IMR-90 (cell line): ENCODE measurements around the gene DNAH17. TPM values are rescaled to one million over a fixed set of nuclear protein-coding genes. Genes with fewer than 3 reads are reported as not detected.

Source experiments
- ATAC-seq: fragments of 200-7000 bp; cut with Tn5 transposase; 2 replicates; pipeline ENCODE4 v1.9.1; 2020; ENCODE audit warnings: low read depth, mild to moderate bottlenecking, moderate library complexity
- BruUV-seq: library from RNA; stranded (reverse); fragments of 400-500 nt; replicated peaks from 2 replicates; lab custom pipeline; 2021; lab: Mats Ljungman, UMichigan
- CTCF ChIA-PET: fragments of 300-600 bp; formaldehyde crosslinking; extraction: SDS; loops from one replicate; lab custom pipeline; 2021; ENCODE audit warnings: antibody characterized with exemption; lab: Yijun Ruan, JAX
- POLR2A ChIA-PET: fragments of 300-600 bp; sonication (Branson Sonifier 250); formaldehyde crosslinking; loops from one replicate; lab custom pipeline; 2022; ENCODE audit warnings: antibody characterized with exemption; ENCODE audit not compliant: unreplicated experiment; lab: Charles Lee
- DNase-seq: peaks from one replicate; pipeline ENCODE4 v3.0.0; 2013
- H2AFZ ChIP-seq: replicated peaks from 2 replicates; pipeline ENCODE3; 2013; ENCODE audit warnings: low read length, mild to moderate bottlenecking; ENCODE audit not compliant: poor library complexity
- H2AK5ac ChIP-seq: 2 replicates; pipeline ENCODE4 v1.6.1; 2013; ENCODE audit warnings: low read depth, low read length, inconsistent platforms
- H2AK9ac ChIP-seq: replicated peaks from 2 replicates; pipeline ENCODE3; 2013; ENCODE audit warnings: mild to moderate bottlenecking, low read depth, low read length, moderate library complexity; ENCODE audit not compliant: poor library complexity
- H2BK120ac ChIP-seq: 2 replicates; pipeline ENCODE4 v1.6.1; 2013; ENCODE audit warnings: low read depth, low read length, inconsistent platforms
- H2BK15ac ChIP-seq: 3 replicates; pipeline ENCODE4 v1.6.1; 2013; ENCODE audit warnings: low read depth, low read length, inconsistent platforms
- H2BK20ac ChIP-seq: 2 replicates; pipeline ENCODE4 v1.6.1; 2013; ENCODE audit warnings: low read depth, mild to moderate bottlenecking, inconsistent platforms, low read length, moderate library complexity
- H2BK5ac ChIP-seq: 2 replicates; pipeline ENCODE4 v1.6.1; 2013; ENCODE audit warnings: mild to moderate bottlenecking, low read depth, low read length, inconsistent platforms; ENCODE audit not compliant: poor library complexity, severe bottlenecking
- H3K14ac ChIP-seq: replicated peaks from 2 replicates; pipeline ENCODE4 v1.6.1; 2013; ENCODE audit warnings: low read depth, low read length, inconsistent platforms
- H3K18ac ChIP-seq: 2 replicates; pipeline ENCODE4 v1.6.1; 2013; ENCODE audit warnings: low read depth, low read length, control low read depth
- H3K23ac ChIP-seq: 2 replicates; pipeline ENCODE4 v1.6.1; 2013; ENCODE audit warnings: low read depth, low read length, inconsistent platforms
- H3K27ac ChIP-seq: 2 replicates; pipeline ENCODE4 v1.5.1; 2013; ENCODE audit warnings: mild to moderate bottlenecking, control low read depth, low read length; ENCODE audit not compliant: insufficient read depth
- H3K27me3 ChIP-seq: 2 replicates; pipeline ENCODE4 v1.6.1; 2013; ENCODE audit warnings: low read length; ENCODE audit not compliant: control insufficient read depth, insufficient read depth
- H3K36me3 ChIP-seq: 2 replicates; pipeline ENCODE4 v1.6.1; 2013; ENCODE audit warnings: low read length, mixed read lengths; ENCODE audit not compliant: control insufficient read depth, insufficient read depth
- H3K4ac ChIP-seq: 2 replicates; pipeline ENCODE4 v1.6.1; 2013; ENCODE audit warnings: low read depth, low read length, inconsistent platforms
- H3K4me1 ChIP-seq: 2 replicates; pipeline ENCODE4 v1.6.1; 2013; ENCODE audit warnings: low read length, mixed read lengths; ENCODE audit not compliant: control insufficient read depth, insufficient read depth
- H3K4me2 ChIP-seq: 2 replicates; pipeline ENCODE4 v1.6.1; 2013; ENCODE audit warnings: low read depth, mild to moderate bottlenecking, control low read depth, low read length, moderate library complexity
- H3K4me3 ChIP-seq: 2 replicates; pipeline ENCODE4 v1.5.1; 2013; ENCODE audit warnings: low read depth, mild to moderate bottlenecking, control low read depth, low read length, moderate library complexity; ENCODE audit not compliant: insufficient read depth
- H3K56ac ChIP-seq: 2 replicates; pipeline ENCODE4 v1.6.1; 2013; ENCODE audit warnings: low read length, inconsistent platforms; ENCODE audit not compliant: insufficient read depth; ENCODE audit errors: extremely low read depth
- H3K79me1 ChIP-seq, 2 experiments: 2 replicates each; pipeline ENCODE4 v1.6.1; 2013; ENCODE audit warnings: low read length in 2 of 2, inconsistent platforms in 1 of 2, low read depth in 1 of 2
- H3K9ac ChIP-seq: 2 replicates; pipeline ENCODE4 v1.6.1; 2013; ENCODE audit warnings: low read depth, low read length, control low read depth
- H3K9me1 ChIP-seq: 2 replicates; pipeline ENCODE4 v1.6.1; 2013; ENCODE audit warnings: low read length, inconsistent platforms; ENCODE audit not compliant: insufficient read depth
- H3K9me3 ChIP-seq: 2 replicates; pipeline ENCODE4 v1.6.1; 2013; ENCODE audit warnings: low read length; ENCODE audit not compliant: control insufficient read depth, insufficient read depth
- H4K20me1 ChIP-seq: 2 replicates; pipeline ENCODE4 v1.6.1; 2013; ENCODE audit warnings: low read length, inconsistent platforms; ENCODE audit not compliant: insufficient read depth
- H4K5ac ChIP-seq: 2 replicates; pipeline ENCODE4 v1.6.1; 2013; ENCODE audit warnings: mild to moderate bottlenecking, low read depth, low read length, control low read depth
- H4K8ac ChIP-seq, 2 experiments: 2 replicates each; pipeline ENCODE4 v1.6.1; 2013; ENCODE audit warnings: low read depth in 2 of 2, low read length in 2 of 2, control low read depth in 1 of 2, inconsistent platforms in 1 of 2
- H4K91ac ChIP-seq: 2 replicates; pipeline ENCODE4 v1.6.1; 2013; ENCODE audit warnings: low read depth, low read length, inconsistent platforms; ENCODE audit not compliant: insufficient read depth
- FOS ChIP-seq: fragments of 150-350 bp; IDR thresholded peaks from 2 replicates; pipeline ENCODE4 v1.6.1; 2016; ENCODE audit warnings: low read depth, low read length
- MAFK ChIP-seq: IDR thresholded peaks from 2 replicates; pipeline ENCODE4 v1.6.1; 2012; ENCODE audit warnings: low read depth, low read length, improper control_type of control experiment
- WGBS, 2 experiments: methylation state at CpG; one replicate each; pipeline versions ENCODE4 v1.1.5 to v1.1.7; 2013; ENCODE audit warnings: missing lambda C conversion rate in 2 of 2; ENCODE audit not compliant: insufficient read length in 1 of 2; ENCODE audit errors: extremely low coverage in 2 of 2; 5-methylcytosine and 5-hydroxymethylcytosine counted together
- dilution Hi-C: fragments of 300-500 bp; cut with HindIII; formaldehyde crosslinking; loops from one replicate; pipeline ENCODE4 v1.14.3; 2018; ENCODE audit warnings: low sequenced_read_pairs; ENCODE audit not compliant: unreplicated experiment
- in situ Hi-C: fragments of 300-500 bp; cut with MboI; formaldehyde crosslinking; loops from 3 replicates; pipeline ENCODE4 v1.14.3; 2019; ENCODE audit warnings: low sequenced_read_pairs, inconsistent platforms, mixed read lengths
- intact Hi-C: fragments of 100-400 bp; cut with micrococcal nuclease; formaldehyde crosslinking; loops from 2 replicates; pipeline ENCODE4 v1.10.0; 2022
- polyA plus RNA-seq, 3 experiments: library from polyadenylated mRNA; depleted of rRNA; stranded (reverse); fragments of >200 nt; gene quantifications; 2 replicates each; pipeline ENCODE4 v1.2.3, GENCODE V29; 2012; ENCODE audit warnings: low replicate concordance in 1 of 3
- total RNA-seq: library from RNA; depleted of rRNA; stranded (reverse); fragments of >200 nt; gene quantifications from 2 replicates; pipeline ENCODE4 v1.2.3, GENCODE V29; 2012

Gene DNAH17
- total and polyA plus RNA-seq, 2 of the 4 experiments (the other 2 are of a cell fraction) = not detected

DNA sequence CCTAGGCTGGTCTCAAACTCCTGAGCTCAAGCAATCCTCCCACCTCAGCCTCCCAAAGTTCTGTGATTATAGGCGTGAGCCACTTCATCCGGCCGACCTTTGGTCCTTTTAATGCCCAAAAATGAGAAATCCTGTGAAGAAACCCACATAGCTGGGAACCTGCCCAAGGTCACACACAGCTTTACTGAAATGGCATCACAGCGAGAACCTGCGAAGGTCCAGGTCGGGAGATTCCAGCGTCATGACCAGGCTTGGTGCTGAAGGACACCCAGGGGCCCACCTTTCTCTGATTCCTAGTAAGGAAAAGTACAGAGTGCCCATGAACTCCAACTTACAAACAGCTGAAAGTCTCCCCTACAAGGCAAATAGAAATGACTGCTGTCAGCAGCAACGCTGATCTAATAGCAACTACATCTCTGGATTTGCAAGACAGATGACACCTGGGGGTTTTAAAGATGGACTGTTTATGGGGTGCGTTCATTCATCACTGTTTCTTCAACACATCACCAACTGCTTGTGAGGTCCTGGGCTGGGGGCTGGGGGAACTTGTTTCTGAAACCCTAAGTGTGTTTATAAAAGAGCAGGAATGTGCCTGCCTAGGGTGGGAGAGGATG lies 24.5 kb upstream of the DNAH17 start:
- DNase-seq (no peak), ATAC-seq (no peak)
- in situ Hi-C loops = no loop called here
- peaks cover 4% of the 10 kb centered on the region for H3K4me1 ChIP-seq
- H2BK20ac ChIP-seq = no peak overlapping the region
- H3K4ac ChIP-seq = no peak overlapping the region
- no peak overlapping the region for H3K18ac ChIP-seq
- no peak overlapping the region for H3K56ac ChIP-seq
- no peak overlapping the region for H2BK120ac ChIP-seq
- H2BK15ac ChIP-seq = no peak overlapping the region; the same call in 2 of the 3 replicates
- no peak overlapping the region for H3K9ac ChIP-seq
- 86% methylated on average over 4 of the region's 9 CpGs; no CpG with 5 or more reads in 1 of the 2 experiments for WGBS, 2 experiments
- no peak overlapping the region for H3K4me2 ChIP-seq
- no peak overlapping the region for H4K5ac ChIP-seq
- H2AFZ ChIP-seq = peak overlapping the region; percentile 34
- no peak overlapping the region for H2BK5ac ChIP-seq
- H4K8ac ChIP-seq = no peak overlapping the region
- no peak overlapping the region for H3K27ac ChIP-seq
- ChIA-PET CTCF (interaction anchor here (0.6 kb wide), 1 partner anchor 10 kb away, joined by 3 read pairs; no protein-coding TSS in a partner anchor), POLR2A (no interaction called here)
- no peak overlapping the region for H3K4me3 ChIP-seq
- no peak overlapping the region for H3K23ac ChIP-seq
- intact Hi-C loops = loop anchor here (10.0 kb wide), 1 partner anchor 1917 kb away; no protein-coding TSS in a partner anchor
- dilution Hi-C loops = no loop called here
- TF ChIP-seq MAFK (no peak), FOS (no peak)
- no peaks in the 10 kb centered on the region for H3K79me1 ChIP-seq
- no peaks in the 10 kb centered on the region for H3K36me3 ChIP-seq
- H3K27me3 ChIP-seq = peaks cover 10% of the 10 kb centered on the region; the same call in 1 of the 2 replicates
- H2AK9ac ChIP-seq = no peak overlapping the region
- no peaks in the 10 kb centered on the region for H4K20me1 ChIP-seq
- H4K91ac ChIP-seq = no peak overlapping the region
- BruUV-seq = no TSS peak
- no peak overlapping the region for H2AK5ac ChIP-seq
- H3K9me3 ChIP-seq = no peaks in the 10 kb centered on the region
- H3K9me1 ChIP-seq = peaks cover 5% of the 10 kb centered on the region
- H3K14ac ChIP-seq = no peak overlapping the region
